Measurements from ENCODE around the gene CADPS2.
A peak's percentile ranks its signal among the peaks of the same experiment; 100 is the strongest.
"Not testable (repeated sequence)": the region's sequence is repeated elsewhere in the genome, so short reads cannot be mapped to it uniquely, and the experiment has no call there.

The CADPS2 gene

GRCh38 chr7:122849322-122849956, 36.8 kb downstream of the CADPS2 start:
- DNase-seq = no peak

- DNase-seq = no peak
Measured at GRCh38 chr7:122847871-122848473, 38.3 kb downstream of the CADPS2 start.

DNA sequence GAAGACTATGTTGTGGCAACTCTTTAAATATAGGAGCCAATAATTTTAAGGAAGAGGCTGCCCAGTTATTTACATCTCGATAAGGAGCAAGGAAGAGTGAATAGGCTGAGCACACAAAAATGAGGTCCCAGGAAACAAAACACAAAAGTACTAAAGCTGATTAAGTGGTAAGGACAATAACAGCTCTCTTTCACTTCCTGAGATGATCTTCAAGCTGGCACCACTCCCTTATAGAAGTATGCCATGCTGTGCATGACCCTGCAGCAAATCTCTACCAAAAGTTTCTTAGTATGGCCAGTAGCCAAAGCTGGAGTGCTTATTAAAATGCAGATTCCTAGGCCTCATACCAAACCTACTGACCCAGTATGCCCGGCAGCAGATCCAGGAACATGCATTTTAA, 39.7 kb downstream of the CADPS2 start:
- DNase-seq = no peak

DNA sequence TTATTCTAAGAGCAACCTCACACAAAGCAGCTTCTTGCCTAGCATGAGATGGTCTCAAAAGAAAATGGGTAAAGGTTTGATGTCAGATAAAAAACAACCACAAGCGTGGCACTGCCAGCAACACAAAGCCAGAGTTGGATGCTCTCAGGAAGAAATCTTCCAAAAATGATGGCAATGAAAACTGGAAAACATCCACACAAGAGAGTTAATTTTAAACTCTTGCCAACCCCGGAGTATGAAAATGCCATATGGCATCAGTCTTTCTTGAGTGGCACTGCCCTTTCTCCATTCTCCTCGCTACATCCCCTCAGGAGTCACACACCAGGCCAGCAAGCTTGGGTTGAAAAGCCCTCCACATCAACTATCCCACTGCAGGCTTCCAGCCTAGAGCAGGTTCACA, 41.0 kb downstream of the CADPS2 start:
- no peak for DNase-seq

GRCh38 chr7:122844191-122844988, 41.9 kb downstream of the CADPS2 start:
- no peak for DNase-seq

- no peak for DNase-seq
Measured at GRCh38 chr7:122842971-122843370, 43.3 kb downstream of the CADPS2 start.

- not testable (repeated sequence) for DNase-seq
Measured at GRCh38 chr7:122836286-122836685, 50.0 kb downstream of the CADPS2 start.

GRCh38 chr7:122834571-122834942, 51.7 kb downstream of the CADPS2 start:
- not testable (repeated sequence) for DNase-seq

- no peak for DNase-seq
Measured at GRCh38 chr7:122833888-122834570, 52.2 kb downstream of the CADPS2 start.

GRCh38 chr7:122831436-122831835, 54.8 kb downstream of the CADPS2 start:
- DNase-seq = no peak

- DNase-seq = no peak
Measured at GRCh38 chr7:122829962-122830361, 56.3 kb downstream of the CADPS2 start.

DNA sequence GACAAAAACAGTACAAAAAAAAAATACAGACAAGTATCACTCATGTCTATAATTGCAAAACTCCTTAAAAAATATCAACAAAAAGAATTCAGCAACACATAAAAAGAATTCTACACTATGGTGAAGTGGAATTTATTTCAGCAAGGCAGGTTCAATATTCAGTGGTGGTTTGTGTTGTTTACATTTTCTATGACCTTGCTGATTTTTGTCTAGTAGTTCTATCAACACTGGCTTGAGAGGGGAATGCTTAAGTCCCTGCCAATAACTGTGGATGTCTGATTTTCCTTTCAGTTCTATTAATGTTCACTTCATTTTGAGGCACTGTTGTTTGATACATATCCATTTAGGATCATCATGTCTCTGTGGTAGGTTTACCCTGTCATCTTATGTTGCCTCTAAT, 58.5 kb downstream of the CADPS2 start:
- no peak for DNase-seq

- DNase-seq = no peak
Measured at GRCh38 chr7:122813845-122814244, 72.4 kb downstream of the CADPS2 start.

DNA sequence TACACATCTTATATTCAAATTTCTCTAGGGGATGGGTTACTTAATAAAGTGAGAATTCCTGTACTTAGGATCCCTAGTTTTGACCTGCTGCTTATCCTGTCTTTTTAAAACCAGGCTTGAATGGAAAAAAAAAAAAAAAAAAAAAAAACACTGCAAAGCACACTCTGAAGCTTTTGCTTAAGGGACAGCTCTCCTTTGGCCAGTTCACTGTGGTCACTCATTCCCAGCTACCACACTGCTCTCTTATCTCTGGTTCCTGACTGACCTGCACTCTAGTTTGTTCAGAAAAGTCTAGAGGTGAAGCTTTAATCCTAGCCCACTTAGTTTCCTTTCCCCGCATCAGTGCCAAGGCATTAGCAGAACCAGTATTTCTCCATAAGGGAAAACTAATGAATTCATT, 82.4 kb downstream of the CADPS2 start:
- DNase-seq = no peak

- DNase-seq = peak in 1 of 2 experiments; percentile 0
Measured at GRCh38 chr7:122803323-122803722, 82.9 kb downstream of the CADPS2 start.

- no peak for DNase-seq
Measured at GRCh38 chr7:122802301-122802751, 83.9 kb downstream of the CADPS2 start.

DNA sequence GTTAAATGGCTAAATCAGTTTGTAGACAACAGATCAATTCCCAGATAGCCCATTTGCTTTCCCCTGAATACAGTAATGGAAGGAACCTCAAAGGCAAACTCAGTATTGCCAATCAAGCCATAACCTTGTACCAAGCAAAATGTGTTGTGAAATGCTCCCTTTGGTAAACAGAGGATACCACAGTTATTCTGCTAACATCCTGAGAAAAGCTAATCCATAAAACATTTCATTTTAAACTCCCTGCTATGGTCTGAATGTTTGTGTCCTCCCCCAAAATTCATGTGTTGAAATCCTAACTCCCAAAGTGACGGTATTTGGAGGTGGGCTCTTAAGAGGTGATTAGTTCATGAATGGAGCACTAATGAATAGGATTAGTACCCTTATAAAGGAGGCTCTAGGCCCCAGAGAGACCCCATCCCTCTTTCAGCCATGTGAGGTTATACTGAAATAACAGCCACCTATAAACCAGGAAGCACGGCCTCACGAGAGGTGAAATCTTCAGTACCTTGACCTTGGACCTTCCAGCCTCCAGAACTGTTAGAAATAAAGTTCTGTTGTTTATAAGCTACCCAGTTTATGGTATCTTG, 94.2 kb downstream of the CADPS2 start:
- no peak for DNase-seq

DNA sequence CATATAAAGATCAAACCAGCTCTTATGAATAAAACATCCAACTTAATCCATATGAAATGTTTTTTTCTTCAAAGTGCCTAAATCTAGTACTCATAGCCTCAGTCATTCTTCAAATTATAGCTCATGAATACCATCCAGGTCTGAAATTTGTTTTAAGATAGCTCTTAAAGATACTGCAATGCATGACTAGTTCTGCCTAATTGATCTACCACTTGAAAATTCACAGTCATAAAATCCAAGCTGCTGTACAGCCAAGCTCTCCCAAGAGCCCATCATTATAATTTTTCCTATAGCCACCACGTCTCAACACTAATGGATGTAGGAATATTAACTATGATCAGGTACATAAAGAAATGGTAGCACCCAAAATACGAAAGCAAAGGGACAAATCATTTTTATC, 95.7 kb downstream of the CADPS2 start:
- DNase-seq = no peak

GRCh38 chr7:122790132-122790531, 96.1 kb downstream of the CADPS2 start:
- DNase-seq = no peak

DNA sequence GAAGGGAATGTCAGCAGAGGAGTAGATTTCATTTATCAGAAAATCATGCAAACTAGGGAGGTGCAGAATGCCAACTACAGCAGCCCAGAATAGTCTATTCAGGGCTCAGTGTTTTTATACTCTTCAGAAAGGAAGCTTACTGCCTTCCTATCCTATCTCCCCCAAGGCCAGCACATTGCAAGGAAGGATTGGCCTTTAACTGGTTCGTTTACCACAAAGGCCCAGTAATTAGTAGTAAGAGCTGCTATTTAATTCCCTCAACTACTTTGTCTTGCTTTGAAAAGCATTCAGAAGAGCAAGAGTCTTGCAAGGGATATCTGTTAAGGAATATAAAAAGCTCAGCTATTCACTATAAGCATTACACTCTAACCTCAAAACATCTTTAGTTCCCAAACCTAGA, 97.1 kb downstream of the CADPS2 start:
- DNase-seq = no peak

- no peak for DNase-seq
Measured at GRCh38 chr7:122770686-122771335, 115.4 kb downstream of the CADPS2 start.

- no peak for DNase-seq
Measured at GRCh38 chr7:122768827-122769226, 117.4 kb downstream of the CADPS2 start.

DNA sequence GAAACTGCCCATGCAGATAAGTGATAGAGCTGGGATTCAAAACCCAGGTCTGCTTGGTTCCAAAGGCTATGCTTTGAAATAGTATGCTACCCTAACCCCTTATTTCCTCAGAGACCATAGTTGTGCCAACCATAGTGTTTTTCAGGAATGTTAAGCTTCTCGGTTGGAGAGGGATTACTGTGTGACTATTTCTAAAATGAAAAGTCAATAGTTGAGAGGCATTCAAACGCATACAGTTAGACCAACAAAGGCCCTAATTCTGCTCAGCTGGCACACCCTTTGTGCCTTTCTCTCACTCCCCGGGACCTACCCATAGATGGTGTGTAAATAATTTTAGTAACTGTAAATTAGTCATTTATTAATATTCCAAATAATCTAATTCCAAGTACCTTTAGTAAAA, 118.9 kb downstream of the CADPS2 start:
- no peak for DNase-seq
